GM18507 (cell line): ENCODE measurements around the gene PEX7.
"Not testable (repeated sequence)": the region's sequence is repeated elsewhere in the genome, so short reads cannot be mapped to it uniquely, and the experiment has no call there.

ENCODE experiments used
- DNase-seq: peaks from one replicate; pipeline ENCODE4 v3.0.0; 2011; ENCODE audit warnings: low read depth; ENCODE audit not compliant: insufficient read length; ENCODE audit errors: extremely low spot score
- FAIRE-seq: peaks from 2 replicates; lab custom pipeline; 2011; peaks lifted over from hg19 to GRCh38; lab: Jason Lieb, UNC

Gene PEX7

DNA sequence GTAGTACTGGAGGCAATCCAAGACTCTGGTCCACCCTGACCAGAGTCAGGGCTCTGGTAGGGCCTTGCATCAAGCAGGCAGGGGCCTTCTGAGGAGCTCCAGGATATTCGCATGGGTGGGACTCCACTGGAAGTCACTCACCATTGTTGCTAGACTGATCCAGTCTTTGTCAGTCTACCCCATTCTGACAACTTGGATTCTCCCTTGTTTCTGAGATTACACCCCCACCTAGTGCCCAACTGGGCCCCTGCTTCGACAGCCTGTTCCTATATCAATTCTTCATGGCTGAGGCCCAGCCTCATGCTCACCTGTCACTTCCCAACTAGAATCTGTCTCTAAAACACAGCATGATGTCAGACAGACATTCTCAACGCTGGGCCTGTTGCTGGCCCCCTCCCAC lies 104.9 kb downstream of the PEX7 start:
- FAIRE-seq = peak; percentile 12
- DNase-seq = no peak

DNA sequence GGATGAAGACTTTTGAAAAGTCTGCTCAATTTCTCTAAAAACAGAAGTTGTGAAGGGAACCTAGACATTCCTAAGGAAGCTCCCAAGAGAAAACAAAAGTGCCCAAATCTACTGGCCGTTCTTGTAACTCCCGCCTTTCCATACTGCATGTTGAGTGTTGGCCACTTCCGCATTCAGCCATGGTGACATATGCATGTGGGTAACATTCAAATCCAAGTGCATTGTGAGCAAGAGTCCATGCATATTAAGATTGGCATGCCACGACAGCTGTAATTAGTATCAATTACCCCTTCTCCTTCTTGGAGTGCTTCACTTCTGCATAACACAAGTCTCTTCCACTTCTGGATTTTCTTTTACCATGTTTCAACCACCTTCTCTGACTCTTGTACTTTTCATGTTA lies 108.1 kb downstream of the PEX7 start:
- DNase-seq = no peak
- no peak for FAIRE-seq

DNA sequence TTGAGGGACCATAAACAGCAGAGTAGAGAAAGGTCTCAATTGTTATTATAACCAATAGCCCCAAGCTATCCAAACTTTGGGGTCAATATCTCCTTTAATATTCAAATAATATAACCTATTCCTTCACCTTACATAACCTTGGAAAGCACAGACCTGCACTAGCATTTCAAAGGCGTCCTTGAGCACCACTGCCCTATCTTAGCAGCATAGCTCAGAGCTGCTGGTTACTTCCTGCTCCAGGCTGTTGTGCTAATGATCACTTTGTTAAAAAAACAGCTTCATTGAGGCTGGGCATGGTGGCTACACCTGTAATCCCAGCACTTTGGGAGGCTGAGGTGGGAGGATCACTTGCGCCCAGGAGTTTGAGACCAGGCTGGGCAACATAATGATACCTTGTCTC lies 110.2 kb downstream of the PEX7 start:
- DNase-seq (no peak), FAIRE-seq (no peak)

DNA sequence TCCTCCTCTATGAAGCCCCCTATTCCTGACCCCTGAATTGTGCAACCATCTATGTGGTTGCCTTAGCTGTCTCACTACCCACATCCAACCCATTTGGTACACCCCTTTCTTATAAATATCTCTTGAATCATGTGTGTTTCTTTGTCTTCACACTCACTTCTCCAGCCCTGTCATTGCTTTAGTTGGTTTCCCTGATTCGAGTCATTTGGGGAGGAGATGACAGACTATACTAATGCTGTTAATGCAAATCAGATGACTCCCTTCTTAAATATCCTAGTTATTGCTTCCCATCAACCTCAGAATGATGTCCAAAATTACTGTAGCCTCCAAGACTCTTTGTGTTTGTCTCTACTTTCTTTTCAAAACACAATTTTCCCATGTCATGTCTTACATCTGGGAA lies 122.7 kb downstream of the PEX7 start:
- FAIRE-seq = no peak

DNA sequence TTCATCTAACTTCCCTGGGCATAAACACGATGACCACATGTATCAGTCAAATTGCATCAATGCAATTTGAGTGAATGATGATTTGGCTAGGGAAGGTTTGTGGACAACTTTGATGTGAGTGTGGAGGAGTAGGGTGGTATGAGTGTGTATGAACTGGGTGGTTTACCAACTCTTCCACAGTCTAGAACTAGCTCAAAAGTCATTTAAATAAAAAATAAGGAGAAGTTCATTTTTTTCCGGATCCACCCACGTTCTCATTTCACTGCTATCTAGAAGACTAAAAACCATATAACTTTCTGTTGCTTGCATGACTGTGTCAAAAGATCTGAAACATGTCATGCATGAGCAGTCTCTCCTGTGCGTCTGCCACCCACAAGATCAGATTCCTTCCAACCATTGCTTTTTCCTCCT lies 123.3 kb downstream of the PEX7 start:
- DNase-seq (no peak), FAIRE-seq (no peak)

More for the DNA sequence above, 122.7 kb downstream of the PEX7 start:
- no peak for DNase-seq

DNA sequence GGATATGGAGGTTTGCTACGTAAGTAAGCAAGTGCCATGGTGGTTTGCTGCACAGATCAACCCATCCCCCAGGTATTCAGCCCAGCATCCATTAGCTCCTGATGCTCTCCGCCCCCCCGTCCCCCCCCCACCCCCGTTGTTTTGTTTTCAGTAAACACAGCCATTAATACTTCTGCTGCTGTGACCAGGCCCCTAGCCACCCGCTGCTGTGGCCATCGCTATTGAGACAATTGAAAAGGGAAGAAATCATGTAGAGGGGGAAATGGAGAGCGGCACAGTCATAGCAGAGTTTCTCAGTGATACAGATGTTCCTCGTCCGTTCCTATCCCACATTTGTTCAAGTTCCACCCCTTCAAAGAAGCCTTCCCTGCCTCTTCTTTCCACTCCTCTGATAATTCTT lies 124.6 kb downstream of the PEX7 start:
- no peak for FAIRE-seq
- no peak for DNase-seq

DNA sequence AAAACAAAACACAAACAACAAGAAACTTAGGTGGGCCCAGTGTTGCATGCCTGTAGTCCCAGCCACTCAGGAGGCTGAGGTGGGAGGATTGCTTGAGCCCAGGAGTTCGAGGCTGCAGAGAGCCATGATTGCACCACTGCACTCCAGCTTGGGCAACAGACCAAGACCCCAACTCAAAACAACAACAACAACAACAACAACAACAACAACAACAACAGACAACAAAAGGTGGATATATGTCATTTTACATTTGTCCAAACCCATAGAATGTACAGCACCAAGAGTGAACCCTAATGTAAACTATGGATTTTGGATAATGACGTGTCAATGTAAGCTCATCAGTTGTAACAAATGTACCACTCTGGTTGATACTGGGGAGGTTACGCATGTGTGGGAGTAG lies 127.6 kb downstream of the PEX7 start:
- not testable (repeated sequence) for FAIRE-seq, DNase-seq

DNA sequence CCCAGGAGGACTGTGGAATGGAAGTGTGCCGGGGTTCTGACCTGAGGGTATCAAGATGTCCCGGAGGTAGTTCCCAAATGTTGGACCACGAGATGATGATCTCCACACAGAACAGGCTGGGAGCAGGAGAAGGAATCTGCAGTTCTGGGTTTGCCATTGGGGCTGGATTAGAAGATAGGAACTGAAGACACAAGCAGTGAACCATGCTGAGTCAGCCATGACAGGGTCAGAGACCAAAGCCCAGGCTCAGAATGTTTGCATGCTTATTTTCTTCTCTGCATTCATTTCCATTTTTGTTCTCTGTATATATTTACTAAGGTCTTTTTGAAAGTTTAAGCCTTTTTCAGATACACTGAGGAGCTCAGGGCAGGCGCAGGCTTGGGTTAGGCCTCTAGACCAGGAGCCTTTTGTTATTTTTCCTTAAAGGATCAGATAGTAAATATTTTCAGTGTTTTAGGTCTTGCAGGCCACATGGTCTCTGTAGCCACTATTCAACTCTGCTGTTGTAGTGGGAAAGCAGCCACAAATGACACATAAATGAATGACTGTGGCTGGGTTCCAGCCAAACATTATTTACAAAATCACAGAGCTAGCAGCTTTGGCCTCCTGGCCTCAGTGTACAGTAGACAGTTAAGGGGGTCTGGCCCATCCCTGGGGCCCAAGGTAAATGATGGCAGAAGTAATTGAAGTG lies 128.2 kb downstream of the PEX7 start:
- DNase-seq (no peak), FAIRE-seq (no peak)

DNA sequence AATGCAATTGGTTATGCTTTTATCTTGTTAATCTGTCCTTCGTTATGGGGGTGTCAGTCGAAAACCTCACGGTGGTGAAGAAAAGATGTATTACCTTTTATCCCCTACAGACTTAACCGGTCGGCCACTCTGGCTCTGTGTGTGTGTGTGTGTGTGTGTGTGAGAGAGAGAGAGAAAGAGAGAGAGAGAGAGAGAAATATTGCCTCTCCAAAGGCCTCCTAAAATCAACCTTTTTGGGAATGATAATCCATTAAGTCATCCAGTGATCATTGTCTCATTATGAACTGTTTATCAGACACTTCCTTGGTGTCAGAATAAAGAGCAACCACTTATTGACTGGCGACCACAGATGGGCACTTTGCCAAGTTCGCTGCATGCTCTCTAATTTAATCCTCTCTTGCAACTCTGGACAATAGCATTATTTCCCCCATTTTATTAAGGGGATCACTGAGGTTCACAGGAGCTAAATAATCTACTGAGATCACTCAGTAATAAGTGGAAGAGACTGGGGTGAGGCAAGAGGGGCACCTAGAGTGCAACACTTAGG lies 130.4 kb downstream of the PEX7 start:
- FAIRE-seq (no peak), DNase-seq (no peak)

DNA sequence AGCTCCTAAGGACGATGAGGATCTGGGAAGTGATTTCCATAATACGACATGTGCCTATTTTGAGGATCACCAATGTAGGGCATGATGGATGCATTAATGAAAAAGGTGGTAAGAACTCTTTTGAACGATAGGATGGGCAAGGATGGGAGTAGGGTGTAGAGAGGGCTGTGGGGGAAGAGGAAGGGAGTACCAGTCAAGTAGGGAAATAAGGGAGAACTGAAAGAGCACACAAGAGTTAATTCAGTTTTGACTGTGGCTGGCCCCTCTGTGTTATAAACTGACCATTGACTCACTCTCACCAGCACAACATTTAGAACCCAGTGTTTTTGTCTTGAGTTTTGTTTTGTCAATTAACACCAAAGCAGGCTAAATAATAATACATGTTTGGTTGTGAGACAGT lies 132.7 kb downstream of the PEX7 start:
- DNase-seq (no peak), FAIRE-seq (no peak)

DNA sequence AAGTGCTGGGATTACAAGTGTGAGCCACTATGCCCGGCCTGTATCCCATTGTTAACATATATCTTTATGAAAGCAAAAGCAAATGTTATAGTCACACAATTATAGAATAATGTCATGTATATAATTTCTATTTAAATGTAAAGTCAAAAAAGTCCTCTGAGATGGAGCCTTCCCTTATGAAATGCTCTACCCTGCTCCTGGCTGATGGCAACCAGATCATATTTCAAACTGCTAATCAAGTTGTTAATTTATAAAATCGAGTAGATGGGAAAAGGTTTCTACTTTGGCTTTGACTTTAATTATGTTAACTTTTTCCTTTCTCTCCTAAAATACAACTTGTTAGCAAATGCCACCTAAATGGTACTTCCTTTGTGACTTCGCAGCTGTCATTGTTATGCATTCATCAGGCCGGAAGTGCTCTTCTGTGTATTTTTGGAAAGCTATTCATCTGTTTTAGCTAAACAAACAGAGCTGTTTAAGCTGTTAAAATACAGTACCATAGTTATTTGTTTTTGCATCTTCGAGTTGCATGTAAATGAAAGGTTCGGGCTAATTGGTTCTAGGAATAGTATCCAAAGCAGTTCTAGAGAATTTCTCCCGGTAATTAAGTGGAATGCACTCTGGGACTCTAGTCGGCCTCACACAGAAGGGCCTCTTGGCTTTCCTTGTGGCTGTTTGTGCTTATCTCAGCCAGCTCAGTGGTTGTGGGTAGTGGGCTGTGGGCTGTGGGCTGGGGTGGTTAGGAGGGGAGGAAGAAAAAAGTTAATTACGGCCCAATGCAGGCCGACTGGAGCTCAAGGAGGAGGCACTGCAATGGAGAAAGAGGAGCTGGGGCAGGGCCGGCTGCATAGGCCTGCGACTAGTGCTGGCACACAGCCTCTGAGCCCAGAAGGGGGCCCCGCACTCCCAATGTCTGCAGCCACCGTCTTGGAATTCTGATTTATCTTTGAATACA lies 134.5 kb downstream of the PEX7 start:
- FAIRE-seq = no peak

DNA sequence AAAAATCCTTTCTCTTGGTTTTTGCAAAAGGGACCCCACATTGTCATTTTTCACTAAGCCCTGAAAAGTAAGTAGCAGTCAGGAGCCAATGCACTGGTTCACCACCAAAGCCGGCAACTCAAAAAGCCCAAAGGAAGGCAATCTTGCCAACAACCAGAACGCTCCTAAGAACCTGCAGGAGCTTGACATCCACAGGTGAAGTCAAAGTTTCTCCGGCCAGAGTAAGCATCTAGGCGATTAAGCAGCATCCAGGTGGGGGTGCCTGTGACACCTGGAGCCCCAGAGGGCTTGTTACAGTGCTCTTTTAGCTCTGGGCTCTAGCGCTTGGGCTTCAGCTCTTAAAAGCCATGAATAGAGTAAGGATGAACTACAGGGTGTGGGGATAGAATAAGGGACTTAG lies 135.8 kb downstream of the PEX7 start:
- DNase-seq (no peak), FAIRE-seq (no peak)

More for the DNA sequence above, 134.5 kb downstream of the PEX7 start:
- DNase-seq = no peak

DNA sequence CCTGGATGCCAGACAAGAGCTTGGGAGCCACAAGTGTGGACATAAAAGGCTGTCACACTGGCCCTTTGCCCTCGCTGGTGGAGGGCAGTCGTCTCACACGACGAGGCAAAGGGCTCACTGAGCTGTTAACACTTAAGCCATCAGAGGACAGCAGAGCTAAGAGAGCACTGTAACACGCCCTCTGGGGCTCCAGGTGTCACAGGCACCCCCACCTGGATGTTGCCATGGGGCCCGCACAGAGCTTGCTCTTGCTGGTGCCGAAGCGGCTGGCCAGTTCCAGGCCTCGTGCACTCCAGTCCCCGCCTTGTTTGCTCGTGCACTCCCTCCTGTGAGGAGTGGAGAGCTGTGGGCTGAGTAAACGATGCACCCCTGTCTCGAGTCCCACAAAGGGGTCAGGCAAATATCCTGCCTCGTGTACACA lies 137.1 kb downstream of the PEX7 start:
- no peak for FAIRE-seq
- no peak for DNase-seq

DNA sequence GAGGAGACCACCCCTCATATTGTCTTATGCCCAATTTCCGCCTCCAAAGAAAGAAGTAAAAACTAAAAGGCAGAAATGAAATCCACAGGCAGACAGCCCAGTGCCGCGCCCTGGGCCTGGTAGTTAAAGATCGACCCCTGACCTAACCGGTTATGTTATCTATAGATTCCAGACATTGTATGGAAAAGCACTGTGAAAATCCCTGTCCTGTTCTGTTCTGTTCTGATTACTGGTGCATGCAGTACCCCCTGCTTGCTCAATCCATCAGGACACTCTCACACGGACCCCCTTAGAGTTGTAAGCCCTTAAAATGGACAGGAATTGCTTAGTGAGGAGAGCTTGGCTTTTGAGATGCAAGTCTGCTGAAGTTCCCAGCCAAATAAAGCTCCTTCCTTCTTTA lies 137.5 kb downstream of the PEX7 start:
- not testable (repeated sequence) for DNase-seq, FAIRE-seq

DNA sequence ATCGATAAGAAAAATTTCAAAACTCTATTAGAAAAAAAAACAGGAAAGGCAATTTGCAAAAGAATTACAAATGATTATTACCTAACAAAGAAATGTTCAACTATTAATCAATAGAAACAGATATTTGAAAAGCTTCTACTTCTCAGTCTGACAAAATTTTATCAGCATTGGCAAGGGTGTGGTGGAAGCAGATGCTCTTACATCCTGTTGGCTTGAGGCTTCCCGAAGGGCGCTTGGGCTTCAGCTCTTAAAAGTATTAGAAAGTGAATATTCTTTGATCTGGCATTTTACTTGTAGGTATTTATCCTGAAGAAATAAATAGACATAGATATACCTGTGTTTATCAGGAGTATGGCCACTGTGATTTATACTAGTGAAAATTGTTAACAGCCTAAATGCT lies 138.4 kb downstream of the PEX7 start:
- DNase-seq = no peak
- no peak for FAIRE-seq

DNA sequence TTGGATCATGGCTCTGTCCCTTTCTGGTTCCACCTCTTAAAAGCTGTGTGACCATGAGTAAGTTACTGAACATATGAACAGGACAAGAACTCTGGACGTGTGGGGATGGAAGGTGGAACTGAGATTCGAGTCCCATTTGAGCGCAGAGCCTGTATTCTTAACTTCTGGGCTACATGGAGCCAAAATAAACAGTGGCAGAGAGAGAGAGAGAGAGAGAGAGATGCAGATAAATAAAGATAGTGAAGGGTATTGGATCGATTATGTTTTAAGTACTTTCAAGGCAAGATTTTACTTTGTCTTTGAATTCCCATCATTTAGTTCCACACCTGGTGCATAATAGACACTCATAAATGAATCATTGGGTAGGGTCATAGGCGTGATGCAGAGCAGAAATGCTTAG lies 139.5 kb downstream of the PEX7 start:
- DNase-seq = no peak
- FAIRE-seq = no peak

DNA sequence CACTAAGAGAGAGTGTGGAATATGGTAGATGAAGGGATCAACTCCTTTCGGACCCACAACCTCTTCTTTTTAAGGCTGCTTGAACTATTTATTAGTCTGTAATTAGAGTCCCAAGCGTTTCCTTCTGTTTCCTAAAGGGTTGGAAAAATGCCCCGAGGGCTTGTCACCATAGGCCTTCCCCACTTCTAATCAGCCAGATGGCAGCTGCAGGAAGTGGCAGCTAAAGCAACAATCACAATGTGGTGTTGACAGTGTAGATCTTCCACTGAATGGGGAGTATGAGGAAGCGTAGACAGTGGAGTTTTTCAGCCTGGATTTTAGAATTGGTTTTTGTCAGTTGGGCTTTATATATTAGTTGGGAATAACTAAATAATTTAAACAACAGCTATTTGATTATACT lies 140.3 kb downstream of the PEX7 start:
- no peak for DNase-seq
- FAIRE-seq = no peak

DNA sequence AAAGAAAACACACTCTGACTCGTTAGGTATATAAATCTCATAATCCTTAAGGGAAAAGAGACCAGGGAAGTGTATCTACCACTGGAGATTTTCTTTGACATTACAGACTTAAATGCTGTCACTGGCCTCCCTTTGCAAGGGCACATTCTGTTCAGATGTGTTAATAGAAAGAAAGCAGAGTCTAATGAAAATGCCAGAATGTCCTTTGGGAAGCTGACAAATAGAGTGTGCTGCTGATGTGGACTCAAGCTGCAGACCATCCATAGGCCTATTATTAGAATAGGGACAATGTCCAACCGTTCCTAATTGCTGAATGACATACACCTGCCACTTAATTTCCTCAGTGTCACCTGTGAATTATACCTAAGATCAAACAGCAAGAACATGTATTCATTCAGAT lies 140.9 kb downstream of the PEX7 start:
- FAIRE-seq (no peak), DNase-seq (no peak)
